AG20443 (cell line): Measurements from ENCODE around the gene ATXN2.
"Not testable (repeated sequence)": the region's sequence is repeated elsewhere in the genome, so short reads cannot be mapped to it uniquely, and the experiment has no call there.

Experiments used
- DNase-seq: peaks from one replicate; pipeline ENCODE4 v3.0.0; 2012; ENCODE audit warnings: low spot score, mixed read lengths

Gene ATXN2

DNA sequence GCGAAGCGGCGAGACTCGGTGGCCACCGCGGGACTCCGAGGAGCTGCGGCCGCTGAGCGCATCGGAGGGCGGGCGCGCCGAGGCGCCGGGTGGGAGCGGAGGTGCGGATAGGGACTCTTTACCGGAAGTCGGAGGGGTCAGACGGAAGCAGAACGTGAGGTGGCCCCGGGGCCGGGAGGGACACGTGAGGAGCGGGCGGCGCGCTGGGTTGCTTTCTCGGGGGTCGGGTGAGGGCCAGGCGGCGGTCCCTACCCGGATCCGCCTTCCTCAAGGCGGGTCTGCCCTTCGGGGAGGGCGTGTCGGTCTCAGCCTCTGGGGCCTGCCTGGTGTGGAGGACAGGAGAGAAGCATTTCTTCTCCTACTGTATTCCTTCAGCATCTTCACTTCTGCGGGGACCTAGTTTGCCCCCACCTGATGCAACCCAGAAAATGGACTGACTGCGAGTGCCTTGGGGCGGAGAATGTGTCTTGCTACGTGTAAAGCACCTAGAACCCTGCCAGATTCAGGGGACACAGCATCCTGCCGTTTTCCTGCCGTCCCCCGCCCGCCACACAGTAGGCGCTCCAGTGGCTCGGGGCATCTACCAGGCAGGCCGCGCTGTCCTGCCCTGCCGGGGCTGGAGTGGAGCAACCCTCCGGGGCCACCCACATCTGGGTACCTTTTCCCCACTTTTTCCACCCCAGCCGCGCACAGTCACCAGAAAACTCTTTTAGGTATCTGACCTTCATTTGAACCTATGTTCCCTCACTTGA lies 514 bp upstream of the ATXN2 start:
- DNase-seq, result peak; percentile 96

DNA sequence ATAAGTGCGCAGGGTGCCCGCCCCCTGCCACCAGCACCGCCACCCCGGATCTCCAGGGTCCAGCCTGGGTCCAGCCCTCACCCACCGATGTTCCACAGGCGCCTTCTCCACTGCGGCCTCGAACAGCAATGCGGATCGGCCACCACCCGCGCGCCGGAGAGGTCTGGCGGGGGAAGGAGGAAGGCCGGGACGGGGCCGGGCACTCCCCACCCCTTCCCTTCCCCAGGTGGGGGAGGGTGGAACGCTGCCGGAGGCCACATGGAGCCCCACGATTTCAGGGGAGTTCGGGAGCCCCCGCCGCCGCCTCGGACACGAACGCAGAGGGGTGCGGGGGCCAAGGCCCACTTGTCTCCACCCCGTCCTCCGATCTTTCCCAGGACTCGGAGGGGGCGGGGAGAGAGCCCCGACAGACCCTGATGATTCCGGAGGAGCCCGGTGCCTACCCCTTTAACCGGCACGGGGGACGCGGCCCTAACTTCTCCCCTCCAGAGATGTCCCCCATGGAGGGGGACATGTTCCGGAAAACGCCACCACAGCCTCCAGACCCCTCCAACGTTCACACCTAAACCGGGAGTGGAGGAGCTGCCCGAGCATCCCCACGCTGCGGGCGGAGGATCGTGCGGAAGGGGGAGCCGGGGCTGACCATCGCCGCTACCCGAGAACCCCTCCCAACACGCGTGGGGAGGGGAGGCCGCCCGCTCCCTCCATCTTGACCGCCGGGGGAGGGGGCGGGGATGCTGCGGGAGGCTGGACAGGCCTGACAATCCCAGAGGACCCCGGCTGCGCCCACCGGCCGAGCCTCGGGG lies 1.1 kb downstream of the ATXN2 start:
- DNase-seq, result peak; percentile 60

- peak; percentile 54 for DNase-seq
These were observed 1.9 kb downstream of the ATXN2 start for GRCh38 chr12:111596985-111597830.

DNA sequence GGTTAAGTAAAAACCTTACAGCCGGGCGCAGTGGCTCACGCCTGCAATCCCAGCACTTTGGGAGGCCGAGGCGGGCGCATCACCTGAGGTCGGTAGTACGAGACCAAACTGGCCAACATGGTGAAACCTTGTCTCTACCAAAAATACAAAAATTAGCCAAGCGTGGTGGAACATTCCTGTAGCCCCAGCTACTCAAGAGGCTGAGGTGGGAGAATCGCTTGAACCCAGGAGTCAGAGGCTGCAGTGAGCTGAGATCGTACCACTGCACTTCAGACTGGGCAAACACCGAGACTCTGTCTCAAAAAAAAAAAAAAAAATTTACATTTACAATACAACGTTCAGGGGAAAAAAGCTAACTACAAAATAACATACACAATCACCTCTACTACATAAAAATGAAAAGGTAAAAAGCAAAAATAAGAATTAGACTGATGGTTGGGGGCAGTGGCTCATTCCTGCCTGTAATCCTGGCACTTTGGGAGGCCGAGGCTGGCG lies 3.7 kb downstream of the ATXN2 start:
- not testable (repeated sequence) for DNase-seq

DNA sequence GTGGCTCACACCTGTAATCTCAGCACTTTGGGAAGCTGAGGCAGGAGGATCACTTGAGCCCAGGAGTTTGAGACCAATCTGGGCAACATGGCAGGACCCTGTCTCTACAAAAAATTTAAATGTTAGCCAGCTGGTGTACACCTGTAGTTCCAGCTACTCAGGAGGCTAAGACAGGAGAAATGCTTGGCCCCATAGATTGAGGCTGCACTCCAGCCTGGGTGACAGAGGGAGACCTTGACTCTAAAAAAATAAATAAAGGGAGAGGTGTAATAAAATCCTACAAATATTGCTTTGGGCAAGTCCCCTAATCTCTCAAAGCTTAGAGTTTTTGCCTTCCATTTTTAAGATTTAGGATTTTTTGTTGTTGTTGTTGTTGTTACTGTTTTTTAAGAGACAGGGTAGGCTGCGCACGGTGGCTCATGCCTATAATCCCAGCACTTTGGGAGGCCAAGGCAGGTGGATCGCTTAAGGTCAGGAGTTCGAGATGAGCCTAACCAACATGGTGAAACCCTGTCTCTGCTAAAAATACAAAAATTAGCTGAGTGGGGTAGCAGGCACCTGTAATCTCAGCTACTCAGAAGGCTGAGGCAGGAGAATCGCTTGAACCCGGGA lies 7.6 kb downstream of the ATXN2 start:
- DNase-seq, result not testable (repeated sequence)

- no peak for DNase-seq
These were observed 8.6 kb downstream of the ATXN2 start for GRCh38 chr12:111590552-111590951.

GRCh38 chr12:111589601-111590000 lies 9.5 kb downstream of the ATXN2 start:
- DNase-seq, result no peak

DNA sequence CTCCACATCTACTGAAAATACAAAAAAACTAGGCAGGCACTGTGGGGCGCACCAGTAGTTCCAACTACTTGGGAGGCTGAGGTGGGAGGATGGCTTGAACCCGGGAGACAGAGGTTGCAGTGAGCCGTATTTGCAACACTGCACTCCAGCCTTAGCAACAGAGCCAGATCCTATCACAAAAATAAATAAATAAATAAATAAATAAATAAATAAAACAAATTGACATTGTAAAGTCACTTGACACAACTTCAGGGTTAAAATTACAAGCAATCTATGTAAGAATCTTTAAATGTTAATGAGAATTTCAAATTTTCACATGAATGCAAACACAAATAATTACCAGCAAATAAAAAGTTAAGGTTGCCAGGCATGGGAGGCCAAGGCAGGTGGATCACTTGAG lies 11.1 kb downstream of the ATXN2 start:
- DNase-seq, result no peak

GRCh38 chr12:111586986-111587385 lies 12.1 kb downstream of the ATXN2 start:
- DNase-seq, result no peak

- DNase-seq, result no peak
These were observed 13.4 kb downstream of the ATXN2 start for GRCh38 chr12:111585690-111586089.

- DNase-seq, result no peak
These were observed 14.2 kb downstream of the ATXN2 start for GRCh38 chr12:111584959-111585358.

GRCh38 chr12:111583506-111583905 lies 15.6 kb downstream of the ATXN2 start:
- not testable (repeated sequence) for DNase-seq

- no peak for DNase-seq
These were observed 16.9 kb downstream of the ATXN2 start for GRCh38 chr12:111582133-111582747.

DNA sequence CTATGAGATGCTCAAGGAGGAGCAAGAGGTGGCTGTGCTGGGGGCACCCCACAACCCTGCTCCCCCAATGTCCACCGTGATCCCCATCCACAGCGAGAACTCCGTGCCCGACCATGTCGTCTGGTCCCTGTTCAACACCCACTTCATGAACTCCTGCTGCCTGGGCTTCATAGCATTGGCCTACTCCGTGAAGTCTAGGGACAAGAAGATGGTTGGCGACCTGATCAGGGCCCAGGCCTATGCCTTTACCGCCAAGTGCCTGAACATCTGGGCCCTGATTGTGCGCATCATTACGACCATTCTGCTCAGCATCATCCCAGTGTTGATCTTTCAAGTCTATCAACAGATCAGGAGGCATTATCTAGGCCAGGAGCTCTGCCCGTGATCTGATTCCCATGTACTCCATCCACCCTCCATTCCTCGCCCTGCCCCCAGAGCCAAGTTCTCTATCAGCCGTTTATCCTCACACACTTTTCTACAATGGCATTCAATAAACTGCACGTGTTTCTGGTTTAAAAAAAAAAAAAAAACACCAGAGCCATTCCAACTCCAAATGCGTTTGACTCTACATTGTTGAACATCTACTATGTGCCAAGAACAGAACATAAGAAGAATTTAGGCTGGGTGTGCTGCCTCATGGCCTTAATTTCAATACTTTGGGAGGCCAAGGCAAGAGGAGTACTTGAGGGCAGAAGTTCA lies 17.5 kb downstream of the ATXN2 start:
- DNase-seq, result no peak

- no peak for DNase-seq
These were observed 18.4 kb downstream of the ATXN2 start for GRCh38 chr12:111580737-111581136.

GRCh38 chr12:111580119-111580425 lies 19.0 kb downstream of the ATXN2 start:
- DNase-seq, result no peak

DNA sequence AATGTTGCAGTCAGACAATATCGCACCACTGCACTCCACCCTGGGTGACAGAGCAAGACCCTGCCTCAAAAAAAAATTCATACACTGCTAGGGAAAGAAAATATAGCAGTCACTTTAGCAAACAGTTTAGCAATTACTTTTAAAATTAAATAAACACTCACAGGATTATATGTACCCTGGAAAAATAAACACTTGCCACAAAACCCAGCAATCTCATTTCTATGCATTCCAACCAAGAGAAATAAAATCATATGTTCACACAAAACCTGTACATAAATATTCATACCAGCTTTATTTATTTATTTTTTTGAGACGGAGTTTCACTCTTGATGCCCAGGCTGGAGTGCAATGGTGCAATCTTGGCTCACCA lies 20.2 kb downstream of the ATXN2 start:
- no peak for DNase-seq

DNA sequence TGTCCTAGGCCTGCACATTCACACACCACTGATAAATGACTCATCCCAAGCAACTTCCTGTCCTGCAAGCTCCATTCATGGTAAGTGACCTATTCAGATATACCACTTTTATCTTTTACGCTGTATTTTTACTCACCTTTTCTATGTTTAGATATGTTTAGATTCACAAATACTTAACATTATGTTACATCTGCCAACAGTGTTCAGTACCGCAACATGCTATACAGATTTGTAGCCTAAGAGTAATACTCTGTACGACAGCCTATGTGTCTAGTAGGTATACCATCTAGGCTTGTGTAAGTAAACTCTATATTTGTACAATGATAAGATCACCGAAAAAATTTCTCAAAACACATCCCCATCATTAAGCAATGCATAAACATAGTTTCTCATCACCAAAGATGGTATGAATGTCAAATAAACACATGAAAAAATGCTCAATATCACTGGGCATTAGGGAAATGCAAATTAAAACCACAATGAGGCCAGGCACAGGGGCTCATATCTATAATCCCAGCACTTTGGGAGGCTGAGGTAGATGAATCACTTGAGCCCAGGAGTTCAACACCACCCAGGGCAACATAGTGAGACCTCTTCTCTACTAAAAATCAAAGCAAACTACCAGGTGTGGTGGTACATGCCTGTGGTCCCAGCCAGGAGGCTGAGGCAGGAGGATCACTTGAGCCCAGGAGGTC lies 20.7 kb downstream of the ATXN2 start:
- peak; percentile 53 for DNase-seq

DNA sequence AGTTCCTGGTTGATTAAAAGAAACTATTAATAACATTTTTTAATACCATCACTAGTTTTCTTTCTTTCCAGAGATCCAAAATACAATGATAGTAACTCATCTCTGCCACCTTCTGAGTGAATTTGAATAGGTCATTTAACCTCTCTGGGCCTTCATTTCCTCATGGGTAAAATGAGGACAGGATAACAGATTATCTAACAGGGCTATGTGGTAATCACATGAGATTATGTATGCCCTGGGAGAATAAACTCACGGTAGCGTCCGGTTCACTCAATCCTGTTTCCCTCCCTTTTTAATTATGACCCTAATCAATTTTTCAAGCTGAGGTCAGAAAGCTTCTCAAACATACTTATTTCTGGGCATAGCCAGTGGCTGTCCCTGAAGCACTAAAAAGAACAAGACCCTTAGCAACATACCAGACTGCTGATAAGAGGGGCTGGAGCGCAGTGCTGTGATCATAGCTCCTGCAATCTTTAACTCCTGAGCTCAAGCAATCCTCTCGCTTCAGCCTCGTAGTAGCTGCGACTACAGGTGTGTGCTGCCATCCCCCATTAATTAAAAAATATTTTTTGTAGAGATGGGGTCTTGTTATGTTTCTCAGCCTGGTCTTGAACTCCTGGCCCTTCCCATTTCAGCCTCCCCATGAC lies 24.2 kb downstream of the ATXN2 start:
- DNase-seq, result no peak

GRCh38 chr12:111573476-111573875 lies 25.6 kb downstream of the ATXN2 start:
- DNase-seq, result no peak
